HEK293 (cell line): ENCODE results near the gene SRMS.

ENCODE experiments used
- GLIS1 ChIP-seq: fragments of 450-650 bp; formaldehyde crosslinking; IDR thresholded peaks from 2 replicates; pipeline ENCODE4 v1.5.1; 2016; ENCODE audit warnings: missing biosample characterization, missing genetic modification characterization
- MZF1 ChIP-seq: fragments of 450-650 bp; formaldehyde crosslinking; IDR thresholded peaks from 2 replicates; pipeline ENCODE4 v1.5.1; 2017; ENCODE audit warnings: missing biosample characterization, missing genetic modification characterization, borderline replicate concordance
- SALL2 ChIP-seq: fragments of 450-650 bp; formaldehyde crosslinking; IDR thresholded peaks from 2 replicates; pipeline ENCODE4 v1.5.0; 2017; ENCODE audit warnings: missing biosample characterization, mild to moderate bottlenecking, missing genetic modification characterization, borderline replicate concordance
- WT1 ChIP-seq: fragments of 450-650 bp; formaldehyde crosslinking; IDR thresholded peaks from 2 replicates; pipeline ENCODE4 v1.5.1; 2016; ENCODE audit warnings: missing biosample characterization, missing genetic modification characterization
- YY1 ChIP-seq: fragments of 450-650 bp; formaldehyde crosslinking; IDR thresholded peaks from 2 replicates; pipeline ENCODE4 v1.5.1; 2018; ENCODE audit warnings: missing biosample characterization, missing genetic modification characterization
- ZBTB17 ChIP-seq: fragments of 450-650 bp; formaldehyde crosslinking; IDR thresholded peaks from 2 replicates; pipeline ENCODE4 v1.5.1; 2016; ENCODE audit warnings: missing biosample characterization, missing genetic modification characterization
- ZBTB21 ChIP-seq: fragments of 450-650 bp; formaldehyde crosslinking; IDR thresholded peaks from 2 replicates; pipeline ENCODE4 v1.5.1; 2017; ENCODE audit warnings: missing biosample characterization, missing genetic modification characterization
- ZBTB48 ChIP-seq: fragments of 450-650 bp; formaldehyde crosslinking; IDR thresholded peaks from 2 replicates; pipeline ENCODE4 v1.5.1; 2016; ENCODE audit warnings: missing biosample characterization, missing genetic modification characterization
- ZEB2 ChIP-seq: fragments of 450-650 bp; formaldehyde crosslinking; IDR thresholded peaks from 2 replicates; pipeline ENCODE4 v1.5.1; 2016; ENCODE audit warnings: missing biosample characterization, missing genetic modification characterization
- ZFP69B ChIP-seq: fragments of 450-650 bp; formaldehyde crosslinking; IDR thresholded peaks from 2 replicates; pipeline ENCODE4 v1.5.1; 2016; ENCODE audit warnings: missing biosample characterization, missing genetic modification characterization
- ZNF10 ChIP-seq: fragments of 450-650 bp; formaldehyde crosslinking; IDR thresholded peaks from 2 replicates; pipeline ENCODE4 v1.5.1; 2017; ENCODE audit warnings: missing biosample characterization, missing genetic modification characterization
- ZNF155 ChIP-seq: fragments of 450-650 bp; formaldehyde crosslinking; IDR thresholded peaks from 2 replicates; pipeline ENCODE4 v1.5.1; 2016; ENCODE audit warnings: missing biosample characterization, missing genetic modification characterization
- ZNF19 ChIP-seq: fragments of 450-650 bp; formaldehyde crosslinking; IDR thresholded peaks from 2 replicates; pipeline ENCODE4; 2016; ENCODE audit warnings: missing biosample characterization, missing genetic modification characterization, low read depth
- ZNF202 ChIP-seq: fragments of 450-650 bp; formaldehyde crosslinking; IDR thresholded peaks from 2 replicates; pipeline ENCODE4 v1.5.1; 2016; ENCODE audit warnings: missing biosample characterization, missing genetic modification characterization, borderline replicate concordance
- ZNF423 ChIP-seq: fragments of 450-650 bp; formaldehyde crosslinking; IDR thresholded peaks from 2 replicates; pipeline ENCODE4 v1.5.1; 2016; ENCODE audit warnings: missing biosample characterization, missing genetic modification characterization
- ZNF426 ChIP-seq: fragments of 450-650 bp; formaldehyde crosslinking; IDR thresholded peaks from 2 replicates; pipeline ENCODE4 v1.5.1; 2017; ENCODE audit warnings: missing biosample characterization, missing genetic modification characterization, mild to moderate bottlenecking, inconsistent platforms, moderate library complexity
- ZNF701 ChIP-seq: fragments of 450-650 bp; formaldehyde crosslinking; IDR thresholded peaks from 2 replicates; pipeline ENCODE4 v1.5.1; 2016; ENCODE audit warnings: missing biosample characterization, missing genetic modification characterization
- ZSCAN23 ChIP-seq: fragments of 450-650 bp; formaldehyde crosslinking; IDR thresholded peaks from 2 replicates; pipeline ENCODE4 v1.5.1; 2016; ENCODE audit warnings: missing biosample characterization, missing genetic modification characterization
- TF ChIP-seq, protein P1 (sequence below): fragments of 450-650 bp; formaldehyde crosslinking; IDR thresholded peaks from 2 replicates; pipeline ENCODE4 v1.5.1; 2016; ENCODE audit warnings: missing biosample characterization, missing genetic modification characterization
- TF ChIP-seq, protein P2 (sequence below): fragments of 450-650 bp; formaldehyde crosslinking; IDR thresholded peaks from 2 replicates; pipeline ENCODE4 v1.5.1; 2017; ENCODE audit warnings: missing biosample characterization, missing genetic modification characterization
- TF ChIP-seq, protein P3 (sequence below): sonication (generic); formaldehyde crosslinking; IDR thresholded peaks from 2 replicates; pipeline ENCODE4 v1.8.1; 2022; ENCODE audit warnings: mild to moderate bottlenecking, moderate library complexity, missing genetic modification reagents
- TF ChIP-seq, protein P4 (sequence below): fragments of 450-650 bp; formaldehyde crosslinking; IDR thresholded peaks from 2 replicates; pipeline ENCODE4 v1.5.1; 2016; ENCODE audit warnings: missing biosample characterization, missing genetic modification characterization
- TF ChIP-seq, protein P5 (sequence below): fragments of 450-650 bp; formaldehyde crosslinking; IDR thresholded peaks from 2 replicates; pipeline ENCODE4 v1.5.1; 2016; ENCODE audit warnings: missing biosample characterization, missing genetic modification characterization, borderline replicate concordance
- TF ChIP-seq, protein P6 (sequence below): fragments of 450-650 bp; formaldehyde crosslinking; IDR thresholded peaks from 2 replicates; pipeline ENCODE4 v1.5.1; 2016; ENCODE audit warnings: missing biosample characterization, missing genetic modification characterization
- TF ChIP-seq, protein P7 (sequence below): fragments of 450-650 bp; formaldehyde crosslinking; IDR thresholded peaks from 2 replicates; pipeline ENCODE4 v1.5.1; 2017; ENCODE audit warnings: missing biosample characterization, mild to moderate bottlenecking, missing genetic modification characterization, moderate library complexity

SRMS gene

DNA sequence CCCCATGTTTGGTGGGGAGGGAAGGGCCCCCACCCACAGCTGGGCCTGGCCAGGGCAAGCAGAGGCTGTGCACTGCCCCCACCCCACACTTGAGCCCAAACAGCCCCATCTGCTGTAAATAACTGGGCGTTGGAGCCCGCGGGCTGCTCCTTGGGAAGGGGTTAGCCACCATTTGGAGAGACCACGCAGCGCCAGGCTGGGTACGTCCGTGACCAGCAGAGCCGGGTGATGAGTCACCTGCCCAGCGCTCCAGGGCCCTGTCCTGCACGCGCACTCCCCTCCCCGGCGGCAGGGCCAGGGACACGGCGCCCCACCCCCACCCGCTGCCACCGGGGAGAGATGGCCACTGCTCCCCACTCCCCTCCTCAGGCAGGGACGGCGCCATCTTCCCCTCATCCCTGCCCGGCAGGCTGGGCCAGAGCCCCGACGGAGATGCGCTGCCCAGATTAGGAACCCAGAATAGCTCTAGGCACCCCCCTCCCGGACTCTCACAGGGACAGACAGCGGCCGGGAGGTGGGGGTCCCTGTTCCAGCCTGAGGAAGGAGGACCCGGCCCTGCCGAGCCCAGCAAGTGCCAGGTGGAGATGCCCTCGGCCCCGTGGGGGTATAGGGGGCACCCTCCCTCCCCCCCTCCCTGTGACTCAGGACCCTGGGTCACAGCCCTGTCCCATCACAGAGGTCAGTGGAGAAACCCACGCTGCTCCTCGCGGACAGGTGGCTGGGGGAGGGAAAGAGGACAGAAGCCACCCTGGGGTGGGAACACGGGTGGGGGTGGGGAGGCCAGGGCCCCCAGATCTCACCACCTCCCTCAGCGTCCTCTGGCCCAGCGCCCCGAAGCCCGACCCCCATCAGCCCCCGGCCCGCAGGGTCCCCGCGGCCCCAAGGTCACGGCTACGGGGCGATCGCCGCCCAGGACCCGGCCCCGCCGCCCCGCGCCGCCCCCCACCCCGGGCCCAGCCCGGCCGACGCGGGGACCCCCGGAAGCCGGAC is 49.3 kb downstream of the SRMS start (continued):
- peak; percentile 74 for TF ChIP-seq YY1 (tag by site-specific recombination)
- TF ChIP-seq, protein P1, sequence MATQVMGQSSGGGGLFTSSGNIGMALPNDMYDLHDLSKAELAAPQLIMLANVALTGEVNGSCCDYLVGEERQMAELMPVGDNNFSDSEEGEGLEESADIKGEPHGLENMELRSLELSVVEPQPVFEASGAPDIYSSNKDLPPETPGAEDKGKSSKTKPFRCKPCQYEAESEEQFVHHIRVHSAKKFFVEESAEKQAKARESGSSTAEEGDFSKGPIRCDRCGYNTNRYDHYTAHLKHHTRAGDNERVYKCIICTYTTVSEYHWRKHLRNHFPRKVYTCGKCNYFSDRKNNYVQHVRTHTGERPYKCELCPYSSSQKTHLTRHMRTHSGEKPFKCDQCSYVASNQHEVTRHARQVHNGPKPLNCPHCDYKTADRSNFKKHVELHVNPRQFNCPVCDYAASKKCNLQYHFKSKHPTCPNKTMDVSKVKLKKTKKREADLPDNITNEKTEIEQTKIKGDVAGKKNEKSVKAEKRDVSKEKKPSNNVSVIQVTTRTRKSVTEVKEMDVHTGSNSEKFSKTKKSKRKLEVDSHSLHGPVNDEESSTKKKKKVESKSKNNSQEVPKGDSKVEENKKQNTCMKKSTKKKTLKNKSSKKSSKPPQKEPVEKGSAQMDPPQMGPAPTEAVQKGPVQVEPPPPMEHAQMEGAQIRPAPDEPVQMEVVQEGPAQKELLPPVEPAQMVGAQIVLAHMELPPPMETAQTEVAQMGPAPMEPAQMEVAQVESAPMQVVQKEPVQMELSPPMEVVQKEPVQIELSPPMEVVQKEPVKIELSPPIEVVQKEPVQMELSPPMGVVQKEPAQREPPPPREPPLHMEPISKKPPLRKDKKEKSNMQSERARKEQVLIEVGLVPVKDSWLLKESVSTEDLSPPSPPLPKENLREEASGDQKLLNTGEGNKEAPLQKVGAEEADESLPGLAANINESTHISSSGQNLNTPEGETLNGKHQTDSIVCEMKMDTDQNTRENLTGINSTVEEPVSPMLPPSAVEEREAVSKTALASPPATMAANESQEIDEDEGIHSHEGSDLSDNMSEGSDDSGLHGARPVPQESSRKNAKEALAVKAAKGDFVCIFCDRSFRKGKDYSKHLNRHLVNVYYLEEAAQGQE (tag by site-specific recombination): 0 out of 2 replicates have a peak, but pooled peaks have one; percentile 8
- no peak for TF ChIP-seq ZBTB21 (tag by site-specific recombination)
- no peak for TF ChIP-seq MZF1
- TF ChIP-seq ZNF701 (tag by site-specific recombination): no peak
- TF ChIP-seq, protein P2, sequence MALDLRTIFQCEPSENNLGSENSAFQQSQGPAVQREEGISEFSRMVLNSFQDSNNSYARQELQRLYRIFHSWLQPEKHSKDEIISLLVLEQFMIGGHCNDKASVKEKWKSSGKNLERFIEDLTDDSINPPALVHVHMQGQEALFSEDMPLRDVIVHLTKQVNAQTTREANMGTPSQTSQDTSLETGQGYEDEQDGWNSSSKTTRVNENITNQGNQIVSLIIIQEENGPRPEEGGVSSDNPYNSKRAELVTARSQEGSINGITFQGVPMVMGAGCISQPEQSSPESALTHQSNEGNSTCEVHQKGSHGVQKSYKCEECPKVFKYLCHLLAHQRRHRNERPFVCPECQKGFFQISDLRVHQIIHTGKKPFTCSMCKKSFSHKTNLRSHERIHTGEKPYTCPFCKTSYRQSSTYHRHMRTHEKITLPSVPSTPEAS: no peak
- TF ChIP-seq, protein P3, sequence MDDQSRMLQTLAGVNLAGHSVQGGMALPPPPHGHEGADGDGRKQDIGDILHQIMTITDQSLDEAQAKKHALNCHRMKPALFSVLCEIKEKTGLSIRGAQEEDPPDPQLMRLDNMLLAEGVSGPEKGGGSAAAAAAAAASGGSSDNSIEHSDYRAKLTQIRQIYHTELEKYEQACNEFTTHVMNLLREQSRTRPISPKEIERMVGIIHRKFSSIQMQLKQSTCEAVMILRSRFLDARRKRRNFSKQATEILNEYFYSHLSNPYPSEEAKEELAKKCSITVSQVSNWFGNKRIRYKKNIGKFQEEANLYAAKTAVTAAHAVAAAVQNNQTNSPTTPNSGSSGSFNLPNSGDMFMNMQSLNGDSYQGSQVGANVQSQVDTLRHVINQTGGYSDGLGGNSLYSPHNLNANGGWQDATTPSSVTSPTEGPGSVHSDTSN (CRISPR knock-in tag): no peak
- TF ChIP-seq ZNF155 (tag by site-specific recombination): no peak
- no peak for TF ChIP-seq ZNF19 (tag by site-specific recombination)
- TF ChIP-seq ZSCAN23 (tag by site-specific recombination): no peak
- peak; percentile 59 for TF ChIP-seq ZBTB17 (tag by site-specific recombination)
- TF ChIP-seq, protein P4, sequence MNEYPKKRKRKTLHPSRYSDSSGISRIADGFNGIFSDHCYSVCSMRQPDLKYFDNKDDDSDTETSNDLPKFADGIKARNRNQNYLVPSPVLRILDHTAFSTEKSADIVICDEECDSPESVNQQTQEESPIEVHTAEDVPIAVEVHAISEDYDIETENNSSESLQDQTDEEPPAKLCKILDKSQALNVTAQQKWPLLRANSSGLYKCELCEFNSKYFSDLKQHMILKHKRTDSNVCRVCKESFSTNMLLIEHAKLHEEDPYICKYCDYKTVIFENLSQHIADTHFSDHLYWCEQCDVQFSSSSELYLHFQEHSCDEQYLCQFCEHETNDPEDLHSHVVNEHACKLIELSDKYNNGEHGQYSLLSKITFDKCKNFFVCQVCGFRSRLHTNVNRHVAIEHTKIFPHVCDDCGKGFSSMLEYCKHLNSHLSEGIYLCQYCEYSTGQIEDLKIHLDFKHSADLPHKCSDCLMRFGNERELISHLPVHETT (tag by site-specific recombination): 0 out of 2 replicates have a peak, but pooled peaks have one; percentile 16
- peak; percentile 94 for TF ChIP-seq ZNF202
- TF ChIP-seq WT1 (tag by site-specific recombination): peak; percentile 69
- peak; percentile 19; the same call in 1 of the 2 replicates for TF ChIP-seq ZFP69B
- peak; percentile 76 for TF ChIP-seq GLIS1 (tag by site-specific recombination)
- TF ChIP-seq, protein P5, sequence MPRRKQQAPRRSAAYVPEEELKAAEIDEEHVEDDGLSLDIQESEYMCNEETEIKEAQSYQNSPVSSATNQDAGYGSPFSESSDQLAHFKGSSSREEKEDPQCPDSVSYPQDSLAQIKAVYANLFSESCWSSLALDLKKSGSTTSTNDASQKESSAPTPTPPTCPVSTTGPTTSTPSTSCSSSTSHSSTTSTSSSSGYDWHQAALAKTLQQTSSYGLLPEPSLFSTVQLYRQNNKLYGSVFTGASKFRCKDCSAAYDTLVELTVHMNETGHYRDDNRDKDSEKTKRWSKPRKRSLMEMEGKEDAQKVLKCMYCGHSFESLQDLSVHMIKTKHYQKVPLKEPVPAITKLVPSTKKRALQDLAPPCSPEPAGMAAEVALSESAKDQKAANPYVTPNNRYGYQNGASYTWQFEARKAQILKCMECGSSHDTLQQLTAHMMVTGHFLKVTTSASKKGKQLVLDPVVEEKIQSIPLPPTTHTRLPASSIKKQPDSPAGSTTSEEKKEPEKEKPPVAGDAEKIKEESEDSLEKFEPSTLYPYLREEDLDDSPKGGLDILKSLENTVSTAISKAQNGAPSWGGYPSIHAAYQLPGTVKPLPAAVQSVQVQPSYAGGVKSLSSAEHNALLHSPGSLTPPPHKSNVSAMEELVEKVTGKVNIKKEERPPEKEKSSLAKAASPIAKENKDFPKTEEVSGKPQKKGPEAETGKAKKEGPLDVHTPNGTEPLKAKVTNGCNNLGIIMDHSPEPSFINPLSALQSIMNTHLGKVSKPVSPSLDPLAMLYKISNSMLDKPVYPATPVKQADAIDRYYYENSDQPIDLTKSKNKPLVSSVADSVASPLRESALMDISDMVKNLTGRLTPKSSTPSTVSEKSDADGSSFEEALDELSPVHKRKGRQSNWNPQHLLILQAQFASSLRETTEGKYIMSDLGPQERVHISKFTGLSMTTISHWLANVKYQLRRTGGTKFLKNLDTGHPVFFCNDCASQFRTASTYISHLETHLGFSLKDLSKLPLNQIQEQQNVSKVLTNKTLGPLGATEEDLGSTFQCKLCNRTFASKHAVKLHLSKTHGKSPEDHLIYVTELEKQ (tag by site-specific recombination): no peak
- TF ChIP-seq ZNF10 (tag by site-specific recombination): no peak
- no peak for TF ChIP-seq ZNF426
- TF ChIP-seq, protein P6, sequence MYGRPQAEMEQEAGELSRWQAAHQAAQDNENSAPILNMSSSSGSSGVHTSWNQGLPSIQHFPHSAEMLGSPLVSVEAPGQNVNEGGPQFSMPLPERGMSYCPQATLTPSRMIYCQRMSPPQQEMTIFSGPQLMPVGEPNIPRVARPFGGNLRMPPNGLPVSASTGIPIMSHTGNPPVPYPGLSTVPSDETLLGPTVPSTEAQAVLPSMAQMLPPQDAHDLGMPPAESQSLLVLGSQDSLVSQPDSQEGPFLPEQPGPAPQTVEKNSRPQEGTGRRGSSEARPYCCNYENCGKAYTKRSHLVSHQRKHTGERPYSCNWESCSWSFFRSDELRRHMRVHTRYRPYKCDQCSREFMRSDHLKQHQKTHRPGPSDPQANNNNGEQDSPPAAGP (tag by site-specific recombination): peak; percentile 64; the same call in 1 of the 2 replicates
- TF ChIP-seq ZNF423: no peak
- no peak for TF ChIP-seq SALL2 (tag by site-specific recombination)
- peak; percentile 88 for TF ChIP-seq ZEB2 (tag by site-specific recombination)
- peak; percentile 84 for TF ChIP-seq ZBTB48 (tag by site-specific recombination)
- TF ChIP-seq, protein P7, sequence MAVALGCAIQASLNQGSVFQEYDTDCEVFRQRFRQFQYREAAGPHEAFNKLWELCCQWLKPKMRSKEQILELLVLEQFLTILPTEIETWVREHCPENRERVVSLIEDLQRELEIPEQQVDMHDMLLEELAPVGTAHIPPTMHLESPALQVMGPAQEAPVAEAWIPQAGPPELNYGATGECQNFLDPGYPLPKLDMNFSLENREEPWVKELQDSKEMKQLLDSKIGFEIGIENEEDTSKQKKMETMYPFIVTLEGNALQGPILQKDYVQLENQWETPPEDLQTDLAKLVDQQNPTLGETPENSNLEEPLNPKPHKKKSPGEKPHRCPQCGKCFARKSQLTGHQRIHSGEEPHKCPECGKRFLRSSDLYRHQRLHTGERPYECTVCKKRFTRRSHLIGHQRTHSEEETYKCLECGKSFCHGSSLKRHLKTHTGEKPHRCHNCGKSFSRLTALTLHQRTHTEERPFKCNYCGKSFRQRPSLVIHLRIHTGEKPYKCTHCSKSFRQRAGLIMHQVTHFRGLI (tag by site-specific recombination): peak; percentile 46; the same call in 1 of the 2 replicates
